Spleen (tissue), 7 donors: Measurements from ENCODE around the gene DBI.

Experiments
- POLR2A ChIP-seq, 3 donors: fragments of 450-650 bp; IDR thresholded peaks; one replicate each; pipeline ENCODE4 v1.5.1; 2017; ENCODE audit warnings: antibody characterized with exemption in 3 of 3, mild to moderate bottlenecking in 1 of 3
- POLR2AphosphoS5 ChIP-seq, 3 donors: sonication (generic); formaldehyde crosslinking; IDR thresholded peaks; one replicate each; pipeline ENCODE4 v1.5.1; 2017; ENCODE audit warnings: antibody characterized with exemption in 3 of 3
- TF ChIP-seq, protein P1 (sequence below), 11 experiments: fragments of 200-600 bp in 7 of 11; fragments of 450-650 bp in 4 of 11; sonication (generic) in 4 of 11; IDR thresholded peaks in 8 of 11; conservative IDR thresholded peaks in 3 of 11; 1 replicate in 7 of 11; 2 replicates in 4 of 11; pipeline versions ENCODE4 v1.4.0 to v1.8.0; 2016 to 2021; ENCODE audit warnings: antibody characterized with exemption in 11 of 11, inconsistent platforms in 4 of 11, mild to moderate bottlenecking in 1 of 11
- donor health status: DM: no; HTN: no; CAD: no; lungs with moderate emphysema.
- donor health status: DM: no; HTN: no; CAD: no.
- donor health status: DM: no; HTN: no; CAD: no.

GRCh38 chr2:119378566-119378965 is 11.8 kb downstream of the DBI start:
- no peak for TF ChIP-seq POLR2AphosphoS5 (IDR thresholded peaks at IDR 0.05)
- TF ChIP-seq, protein P1, sequence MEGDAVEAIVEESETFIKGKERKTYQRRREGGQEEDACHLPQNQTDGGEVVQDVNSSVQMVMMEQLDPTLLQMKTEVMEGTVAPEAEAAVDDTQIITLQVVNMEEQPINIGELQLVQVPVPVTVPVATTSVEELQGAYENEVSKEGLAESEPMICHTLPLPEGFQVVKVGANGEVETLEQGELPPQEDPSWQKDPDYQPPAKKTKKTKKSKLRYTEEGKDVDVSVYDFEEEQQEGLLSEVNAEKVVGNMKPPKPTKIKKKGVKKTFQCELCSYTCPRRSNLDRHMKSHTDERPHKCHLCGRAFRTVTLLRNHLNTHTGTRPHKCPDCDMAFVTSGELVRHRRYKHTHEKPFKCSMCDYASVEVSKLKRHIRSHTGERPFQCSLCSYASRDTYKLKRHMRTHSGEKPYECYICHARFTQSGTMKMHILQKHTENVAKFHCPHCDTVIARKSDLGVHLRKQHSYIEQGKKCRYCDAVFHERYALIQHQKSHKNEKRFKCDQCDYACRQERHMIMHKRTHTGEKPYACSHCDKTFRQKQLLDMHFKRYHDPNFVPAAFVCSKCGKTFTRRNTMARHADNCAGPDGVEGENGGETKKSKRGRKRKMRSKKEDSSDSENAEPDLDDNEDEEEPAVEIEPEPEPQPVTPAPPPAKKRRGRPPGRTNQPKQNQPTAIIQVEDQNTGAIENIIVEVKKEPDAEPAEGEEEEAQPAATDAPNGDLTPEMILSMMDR (IDR thresholded peaks at IDR 0.05 in 8 of 11, conservative IDR thresholded peaks at IDR 0.05 in 3 of 11): no peak
- no peak for TF ChIP-seq POLR2A (IDR thresholded peaks at IDR 0.05)
